Pancreas (tissue), 10 donors: ENCODE measurements around the gene COL21A1. TPM values are rescaled to one million over a fixed set of nuclear protein-coding genes. Genes with fewer than 3 reads are reported as not detected.

Source experiments
- ATAC-seq, 4 donors: fragments of 200-7000 bp; cut with Tn5 transposase; one replicate each; pipeline versions ENCODE4 v1.8.0 to v1.9.1; 2020; ENCODE audit warnings: mild to moderate bottlenecking in 4 of 4, moderate library complexity in 4 of 4
- DNase-seq, 6 donors: peaks; one replicate each; pipeline ENCODE4 v3.0.0-alpha.2; 2020
- FAIRE-seq: peaks from 2 replicates; lab custom pipeline; 2012; peaks lifted over from hg19 to GRCh38; lab: Jason Lieb, UNC
- H3K27ac ChIP-seq, 4 donors: fragments of 200-600 bp; sonication (generic); 1 replicate in 3 of 4; 2 replicates in 1 of 4; pipeline versions ENCODE4 v1.5.0 to v1.8.0; 2020
- H3K27me3 ChIP-seq, 4 donors: fragments of 200-600 bp; one replicate each; pipeline ENCODE4 v1.8.0; 2021
- H3K36me3 ChIP-seq, 3 donors: fragments of 200-600 bp; sonication (generic) in 1 of 3; one replicate each; pipeline versions ENCODE4 v1.5.0 to v1.8.0; 2020 to 2021
- H3K4me1 ChIP-seq, 3 donors: fragments of 200-600 bp; one replicate each; pipeline ENCODE4 v1.8.0; 2021
- H3K4me3 ChIP-seq, 4 donors: fragments of 200-600 bp; sonication (generic) in 2 of 4; one replicate each; pipeline versions ENCODE4 v1.5.0 to v1.8.0; 2020 to 2021
- H3K9me3 ChIP-seq, 4 donors: fragments of 200-600 bp; one replicate each; pipeline ENCODE4 v1.8.0; 2021
- WGBS, 2 donors: extraction: QIAGEN DNeasy Blood & Tissue Kit; methylation state at CpG; one replicate each; pipeline ENCODE4 v1.1.7; 2013; 5-methylcytosine and 5-hydroxymethylcytosine counted together
- intact Hi-C, 3 donors: fragments of 100-400 bp; cut with DNase I; formaldehyde crosslinking; loops; one replicate each; pipeline versions ENCODE4 v1.11.1 to v1.14.2; 2022
- polyA plus RNA-seq, 2 donors: library from polyadenylated mRNA; stranded (reverse); fragments of 200-250 nt; gene quantifications; one replicate each; pipeline ENCODE4 v1.2.3, GENCODE V29; 2013
- total RNA-seq, 6 donors: library from RNA; stranded (reverse); fragmentation: NEBNext Ultra II Directional in 4 of 6; extraction: Animal tissue kit (Norgen Biotek cat#: 25700) in 4 of 6; gene quantifications; one replicate each; pipeline versions ENCODE4 v1.2.1 to v1.2.4, GENCODE V29; 2021 to 2023
- TF ChIP-seq, protein P1 (sequence below), 4 donors: fragments of 200-600 bp; sonication (generic) in 3 of 4; IDR thresholded peaks; one replicate each; pipeline versions ENCODE4 v1.5.0 to v1.8.0; 2021; ENCODE audit warnings: antibody characterized with exemption in 4 of 4
- donor health status: healthy with polysubstance abuse.
- donor health status: DM: no; HTN: no; CAD: no; lungs with moderate emphysema.
- donor health status: DM: no; HTN: no; CAD: no.
- donor health status: control.
- donor health status: control.
- donor health status: Bipolar disorder and iron deficiency.
- donor health status: DM: yes; HTN: yes; CAD: no.
- donor health status: DM: no; HTN: no; CAD: no.
- donor health status: DM: no; HTN: no; CAD: no.
- donor health status: DM: yes; HTN: yes; CAD: no.

Gene COL21A1
- total and polyA plus RNA-seq, 8 donors = 0.28 to 1.8 (median 0.60) TPM

DNA sequence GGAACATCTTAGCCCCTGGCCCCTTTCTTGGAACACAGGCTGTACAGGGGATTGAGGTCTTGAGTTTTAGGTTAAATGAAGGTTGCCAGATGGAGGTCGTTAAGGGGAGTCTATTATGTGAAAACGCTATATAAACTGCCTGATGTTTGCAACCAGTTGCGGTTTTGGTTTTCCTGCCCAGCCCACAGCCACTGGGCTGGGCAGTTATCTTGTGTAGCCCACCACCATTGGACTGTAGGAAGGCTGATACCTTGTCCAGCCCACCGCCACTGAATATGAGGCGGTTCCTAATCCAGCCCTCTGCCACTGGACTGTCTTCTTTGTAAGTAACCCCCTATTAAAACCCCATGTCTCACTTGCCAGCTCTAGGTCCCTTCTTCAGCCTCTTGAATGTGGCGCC is 42.3 kb upstream of the COL21A1 start:
- no peaks in the 10 kb centered on the region for H3K36me3 ChIP-seq

DNA sequence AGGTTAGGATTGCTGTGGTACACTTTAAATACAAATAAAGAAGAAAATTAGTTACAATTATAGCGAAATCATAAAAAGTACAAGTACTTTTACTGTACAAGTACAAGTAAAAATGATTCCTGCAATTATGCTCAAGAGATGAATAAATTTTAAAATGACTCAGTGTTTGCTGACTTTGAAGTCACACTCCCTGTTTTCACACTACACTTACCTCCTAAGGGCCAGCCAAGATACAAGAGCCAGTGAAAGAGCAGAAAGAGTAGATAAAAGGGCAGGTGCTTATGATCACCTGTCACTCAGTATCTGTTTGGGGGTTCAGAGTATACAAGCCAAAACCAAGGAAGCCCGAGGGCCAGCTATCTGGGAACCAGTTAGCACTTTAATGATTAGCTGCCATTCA is 41.0 kb upstream of the COL21A1 start:
- DNase-seq (no peak), ATAC-seq (no peak), FAIRE-seq (no peak)
- Histone ChIP-seq H3K27ac (no peak overlapping the region), H3K4me1 (no peaks in the 10 kb centered on the region), H3K9me3 (no peaks in the 10 kb centered on the region), H3K4me3 (no peak overlapping the region), H3K27me3 (no peaks in the 10 kb centered on the region), H3K36me3 (no peaks in the 10 kb centered on the region)
- WGBS, 2 donors = 39 to 46% methylated on average over 2 of the region's 2 CpGs
- intact Hi-C loops = no loop called here
- TF ChIP-seq, protein P1, sequence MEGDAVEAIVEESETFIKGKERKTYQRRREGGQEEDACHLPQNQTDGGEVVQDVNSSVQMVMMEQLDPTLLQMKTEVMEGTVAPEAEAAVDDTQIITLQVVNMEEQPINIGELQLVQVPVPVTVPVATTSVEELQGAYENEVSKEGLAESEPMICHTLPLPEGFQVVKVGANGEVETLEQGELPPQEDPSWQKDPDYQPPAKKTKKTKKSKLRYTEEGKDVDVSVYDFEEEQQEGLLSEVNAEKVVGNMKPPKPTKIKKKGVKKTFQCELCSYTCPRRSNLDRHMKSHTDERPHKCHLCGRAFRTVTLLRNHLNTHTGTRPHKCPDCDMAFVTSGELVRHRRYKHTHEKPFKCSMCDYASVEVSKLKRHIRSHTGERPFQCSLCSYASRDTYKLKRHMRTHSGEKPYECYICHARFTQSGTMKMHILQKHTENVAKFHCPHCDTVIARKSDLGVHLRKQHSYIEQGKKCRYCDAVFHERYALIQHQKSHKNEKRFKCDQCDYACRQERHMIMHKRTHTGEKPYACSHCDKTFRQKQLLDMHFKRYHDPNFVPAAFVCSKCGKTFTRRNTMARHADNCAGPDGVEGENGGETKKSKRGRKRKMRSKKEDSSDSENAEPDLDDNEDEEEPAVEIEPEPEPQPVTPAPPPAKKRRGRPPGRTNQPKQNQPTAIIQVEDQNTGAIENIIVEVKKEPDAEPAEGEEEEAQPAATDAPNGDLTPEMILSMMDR (IDR thresholded peaks at IDR 0.05) = no peak

More for the DNA sequence above, 42.3 kb upstream of the COL21A1 start:
- intact Hi-C loops = loop anchor here in 2 of 3 donors (5.0 to 10.0 kb wide), 2 partner anchors 305 to 307 kb away; no protein-coding TSS in a partner anchor
- FAIRE-seq = no peak
- Histone ChIP-seq H3K27ac (no peak overlapping the region), H3K27me3 (no peaks in the 10 kb centered on the region), H3K4me3 (no peak overlapping the region), H3K9me3 (no peaks in the 10 kb centered on the region), H3K4me1 (no peaks in the 10 kb centered on the region)
- DNase-seq = no peak
- TF ChIP-seq, protein P1 (IDR thresholded peaks at IDR 0.05) = no peak
- WGBS, 2 donors = 77 to 79% methylated on average over 6 of the region's 6 CpGs
- no peak for ATAC-seq

DNA sequence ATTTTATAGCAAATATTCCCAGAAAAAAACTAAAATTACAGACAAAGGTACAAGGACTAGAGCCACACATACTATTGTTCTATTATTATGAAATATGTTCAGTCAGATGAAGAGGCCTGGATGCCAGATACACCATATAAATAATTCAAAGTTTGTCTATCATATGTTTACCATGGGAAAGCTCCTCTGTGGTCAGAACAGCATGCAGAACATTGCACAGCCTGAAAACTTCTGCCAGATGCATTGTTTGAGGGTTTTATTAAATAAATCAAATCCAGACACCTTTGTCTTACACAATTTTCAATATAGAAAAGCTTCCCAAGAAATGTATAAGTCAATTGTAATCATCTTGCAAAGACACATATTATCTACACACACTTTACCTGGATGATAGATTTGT is 35.0 kb upstream of the COL21A1 start:
- ATAC-seq = no peak
- Histone ChIP-seq H3K27me3 (no peaks in the 10 kb centered on the region), H3K4me1 (no peaks in the 10 kb centered on the region), H3K4me3 (no peak overlapping the region), H3K9me3 (no peaks in the 10 kb centered on the region), H3K36me3 (no peaks in the 10 kb centered on the region), H3K27ac (no peak overlapping the region)
- FAIRE-seq = no peak
- DNase-seq = no peak
- TF ChIP-seq, protein P1 (IDR thresholded peaks at IDR 0.05) = no peak
- intact Hi-C loops = no loop called here

DNA sequence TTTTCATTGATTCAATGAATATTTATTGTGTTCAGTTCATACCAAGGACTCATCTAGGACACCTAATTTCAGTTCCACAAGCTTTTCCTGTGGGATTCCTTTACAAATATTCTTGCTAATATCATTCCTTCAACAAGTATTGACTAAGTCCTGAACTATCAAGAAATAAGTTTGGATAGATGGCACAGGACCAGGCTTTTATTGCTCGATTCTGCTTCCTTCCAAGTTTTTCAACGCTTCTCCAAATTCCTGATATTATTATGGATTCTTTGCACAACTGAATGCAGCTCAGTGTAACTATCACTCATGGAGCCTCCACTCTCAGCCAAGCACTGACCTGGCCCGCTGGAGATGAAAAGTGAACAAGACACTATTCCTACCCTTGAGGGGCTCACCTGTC is 32.7 kb upstream of the COL21A1 start:
- ATAC-seq = no peak
- FAIRE-seq = no peak
- H3K4me3 ChIP-seq = no peak overlapping the region
- no peaks in the 10 kb centered on the region for H3K4me1 ChIP-seq
- TF ChIP-seq, protein P1 (IDR thresholded peaks at IDR 0.05) = no peak
- H3K36me3 ChIP-seq = no peaks in the 10 kb centered on the region
- DNase-seq = no peak
- no peaks in the 10 kb centered on the region for H3K27me3 ChIP-seq
- no peak overlapping the region for H3K27ac ChIP-seq
- WGBS, 2 donors = 75 to 84% methylated on average over 3 of the region's 3 CpGs
- intact Hi-C loops = no loop called here
- no peaks in the 10 kb centered on the region for H3K9me3 ChIP-seq

DNA sequence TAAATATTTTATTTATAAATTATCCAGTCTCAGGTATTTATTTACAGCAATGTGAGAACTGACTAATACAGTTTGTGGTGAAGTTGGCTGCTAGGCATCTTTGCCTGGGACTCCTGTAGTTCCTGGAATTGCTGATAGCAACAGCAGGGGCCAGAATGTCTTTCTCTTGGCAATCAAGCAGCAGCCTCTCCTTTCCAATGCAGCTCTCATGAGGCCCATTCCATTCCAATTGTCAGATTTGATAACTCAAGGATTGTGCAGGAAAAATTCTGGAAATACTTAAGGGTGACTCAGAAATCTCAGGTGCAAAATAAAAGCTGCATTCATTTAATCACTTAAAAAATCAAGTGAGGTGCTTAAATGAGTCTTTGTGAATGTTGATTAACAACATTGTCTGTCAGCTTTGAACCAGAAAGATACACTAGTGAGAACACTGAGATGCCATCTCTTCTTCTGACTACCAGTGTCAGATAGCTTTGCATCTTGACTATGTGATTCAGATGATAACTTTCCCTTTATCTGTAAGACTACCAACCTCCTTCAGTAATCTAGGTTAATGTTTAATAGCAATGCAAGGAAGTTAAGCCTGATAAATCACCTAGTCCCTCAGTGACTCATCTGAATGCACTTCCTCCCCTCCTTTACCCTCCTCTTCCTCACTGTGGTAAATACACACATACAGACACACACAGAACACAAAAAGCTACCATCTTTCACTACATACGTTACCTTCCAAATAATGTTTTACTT is 32.1 kb upstream of the COL21A1 start:
- 69 to 75% methylated on average over 1 of the region's 1 CpG for WGBS, 2 donors
- ATAC-seq = peak in 3 of 4 donors; percentile 30 to 76 (median 66)
- Histone ChIP-seq H3K9me3 (no peaks in the 10 kb centered on the region), H3K27me3 (no peaks in the 10 kb centered on the region), H3K4me3 (no peak overlapping the region), H3K36me3 (no peaks in the 10 kb centered on the region), H3K27ac (no peak overlapping the region), H3K4me1 (no peaks in the 10 kb centered on the region)
- intact Hi-C loops = no loop called here
- no peak for FAIRE-seq
- TF ChIP-seq, protein P1 (IDR thresholded peaks at IDR 0.05) = no peak
- DNase-seq = no peak
